ENCODE results near the gene C1orf159. TPM values are rescaled to one million over a fixed set of nuclear protein-coding genes. Genes with fewer than 3 reads are reported as not detected.

C1orf159 gene
- polyA plus RNA-seq, 3 donors, result 3.0 to 18.8 (median 3.3) TPM

GRCh38 chr1:1101503-1101902, 14.4 kb downstream of the C1orf159 start:
- Histone ChIP-seq H4K20me1 (ENCODE audit: insufficient read depth, low read length) (no peaks in the 10 kb centered on the region), H3K27ac (ENCODE audit: low read depth in 1 of 2, low read length in 2 of 2) (no peak overlapping the region), H2AFZ (ENCODE audit: insufficient read depth, low read depth, low read length, poor library complexity, severe bottlenecking) (no peak overlapping the region), H3K36me3 (replicated peaks in 1 of 2; ENCODE audit: control insufficient read depth in 1 of 2, insufficient read depth in 2 of 2, low read length in 2 of 2) (no peaks in the 10 kb centered on the region), H3K27me3 (ENCODE audit: control insufficient read depth in 2 of 2, insufficient read depth in 2 of 2, low read length in 2 of 2) (peaks cover 0 to 3% of the 10 kb centered on the region in 2 donors), H3K9me3 (replicated peaks in 1 of 2; ENCODE audit: control insufficient read depth in 1 of 2, insufficient read depth in 1 of 2, low read length in 2 of 2) (peaks cover 0 to 11% of the 10 kb centered on the region in 2 donors), H3K4me3 (replicated peaks in 1 of 3; ENCODE audit: low read depth in 2 of 3, low read length in 3 of 3) (no peak overlapping the region), H3K79me2 (ENCODE audit: insufficient read depth, low read length) (no peaks in the 10 kb centered on the region), H3K9ac (ENCODE audit: insufficient read depth, low read length, poor library complexity, severe bottlenecking) (no peak overlapping the region), H3K4me1 (ENCODE audit: control insufficient read depth in 1 of 2, insufficient read depth in 2 of 2, low read length in 2 of 2) (no peaks in the 10 kb centered on the region), H3K4me2 (replicated peaks; ENCODE audit: extremely low read depth, low read length, poor library complexity, severe bottlenecking) (no peak overlapping the region)
- H3K4me1 Mint-ChIP-seq, result peaks cover 6% of the 10 kb centered on the region
- H3K27ac Mint-ChIP-seq, result no peak overlapping the region
- H3K27me3 Mint-ChIP-seq (ENCODE audit: low read depth in 3 of 3), result peaks cover 0 to 3% (median 0%) of the 10 kb centered on the region in 3 donors
- TF ChIP-seq CTCF (IDR thresholded peaks at IDR 0.05), result no peak
- intact Hi-C loops (cut with micrococcal nuclease), result no loop called here
- H3K9me3 Mint-ChIP-seq, result peaks cover 3 to 19% (median 10%) of the 10 kb centered on the region in 7 donors
- 82% methylated on average over 2 of the region's 7 CpGs for WGBS (ENCODE audit: insufficient coverage)
- H3K36me3 Mint-ChIP-seq, result peaks cover 0 to 2% of the 10 kb centered on the region in 2 donors
- no peak for DNase-seq
- H3K4me3 Mint-ChIP-seq, result no peak overlapping the region

- DNase-seq, result no peak
- Histone ChIP-seq H4K20me1 (ENCODE audit: insufficient read depth, low read length) (no peaks in the 10 kb centered on the region), H3K9me3 (replicated peaks in 1 of 2; ENCODE audit: control insufficient read depth in 1 of 2, insufficient read depth in 1 of 2, low read length in 2 of 2) (peaks cover 0 to 11% of the 10 kb centered on the region in 2 donors), H3K4me1 (ENCODE audit: control insufficient read depth in 1 of 2, insufficient read depth in 2 of 2, low read length in 2 of 2) (no peaks in the 10 kb centered on the region), H3K79me2 (ENCODE audit: insufficient read depth, low read length) (no peaks in the 10 kb centered on the region), H3K27me3 (ENCODE audit: control insufficient read depth in 2 of 2, insufficient read depth in 2 of 2, low read length in 2 of 2) (peaks cover 0 to 3% of the 10 kb centered on the region in 2 donors), H3K27ac (ENCODE audit: low read depth in 1 of 2, low read length in 2 of 2) (no peak overlapping the region), H3K4me2 (replicated peaks; ENCODE audit: extremely low read depth, low read length, poor library complexity, severe bottlenecking) (no peak overlapping the region), H3K9ac (ENCODE audit: insufficient read depth, low read length, poor library complexity, severe bottlenecking) (no peak overlapping the region), H3K4me3 (replicated peaks in 1 of 3; ENCODE audit: low read depth in 2 of 3, low read length in 3 of 3) (no peak overlapping the region), H2AFZ (ENCODE audit: insufficient read depth, low read depth, low read length, poor library complexity, severe bottlenecking) (no peak overlapping the region), H3K36me3 (replicated peaks in 1 of 2; ENCODE audit: control insufficient read depth in 1 of 2, insufficient read depth in 2 of 2, low read length in 2 of 2) (no peaks in the 10 kb centered on the region)
- H3K4me3 Mint-ChIP-seq, result no peak overlapping the region
- peaks cover 6% of the 10 kb centered on the region for H3K4me1 Mint-ChIP-seq
- intact Hi-C loops (cut with micrococcal nuclease), result no loop called here
- H3K9me3 Mint-ChIP-seq, result peaks cover 3 to 19% (median 10%) of the 10 kb centered on the region in 7 donors
- no peak overlapping the region for H3K27ac Mint-ChIP-seq
- peaks cover 0 to 3% (median 0%) of the 10 kb centered on the region in 3 donors for H3K27me3 Mint-ChIP-seq (ENCODE audit: low read depth in 3 of 3)
- H3K36me3 Mint-ChIP-seq, result peaks cover 0 to 2% of the 10 kb centered on the region in 2 donors
- WGBS (ENCODE audit: insufficient coverage), result 100% methylated on average over 4 of the region's 11 CpGs
- no peak for TF ChIP-seq CTCF (IDR thresholded peaks at IDR 0.05)
Measured at GRCh38 chr1:1100296-1100695, 15.6 kb downstream of the C1orf159 start.
